RPMI8226 (cell line): ENCODE measurements around the gene SH3D19.

ENCODE experiments used
- DNase-seq: peaks from one replicate; pipeline ENCODE4 v3.0.0-alpha.2; 2015

The SH3D19 gene

DNA sequence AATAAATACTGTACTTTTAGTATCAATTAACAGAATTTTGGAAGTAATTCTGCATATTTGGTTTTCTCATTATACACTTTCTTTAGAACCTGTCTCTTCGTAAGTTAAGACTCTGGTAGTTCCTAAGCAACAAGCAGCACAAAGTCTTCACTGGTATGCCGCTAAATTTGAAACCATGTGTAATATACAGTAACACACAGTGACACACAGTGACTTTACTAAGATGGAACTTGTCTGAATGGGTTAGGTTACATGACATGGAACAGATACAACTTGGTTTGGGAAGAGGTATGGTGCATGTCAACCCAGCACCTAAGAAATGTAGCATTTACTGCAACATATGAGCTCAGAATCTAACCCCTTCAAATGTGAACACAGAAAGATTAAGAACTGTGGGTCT, 132.0 kb downstream of the SH3D19 start:
- DNase-seq = no peak

DNA sequence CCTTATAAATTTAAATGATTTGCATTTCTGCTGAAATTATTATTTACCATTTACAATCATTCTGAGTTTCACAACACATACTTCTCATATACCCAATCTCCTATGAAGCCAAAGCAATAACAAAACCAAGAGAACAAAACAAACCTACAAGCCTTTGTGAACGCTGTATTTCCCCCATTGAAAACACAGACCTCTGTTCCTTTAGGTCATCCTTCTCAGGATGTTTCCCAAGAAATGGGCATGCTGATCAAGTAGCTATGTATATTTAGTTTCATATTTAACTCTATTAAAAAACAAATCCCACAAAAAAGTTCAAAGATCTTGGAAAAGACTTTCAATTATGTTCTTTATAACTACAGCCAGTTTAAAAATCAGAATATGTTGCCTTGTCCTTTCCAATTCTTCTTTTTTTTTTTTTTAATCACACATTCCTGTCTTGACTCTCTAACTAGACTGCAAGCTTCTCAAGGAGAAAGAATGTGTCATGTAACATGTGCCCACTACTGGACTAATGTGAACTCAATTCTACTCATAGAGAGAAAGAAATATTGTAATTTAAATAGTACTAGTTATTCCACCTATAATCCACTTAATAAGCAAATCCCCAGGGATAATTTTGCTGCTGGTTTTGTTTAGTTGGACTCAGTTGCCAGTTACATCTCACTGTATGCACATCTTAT, 132.7 kb downstream of the SH3D19 start:
- no peak for DNase-seq

DNA sequence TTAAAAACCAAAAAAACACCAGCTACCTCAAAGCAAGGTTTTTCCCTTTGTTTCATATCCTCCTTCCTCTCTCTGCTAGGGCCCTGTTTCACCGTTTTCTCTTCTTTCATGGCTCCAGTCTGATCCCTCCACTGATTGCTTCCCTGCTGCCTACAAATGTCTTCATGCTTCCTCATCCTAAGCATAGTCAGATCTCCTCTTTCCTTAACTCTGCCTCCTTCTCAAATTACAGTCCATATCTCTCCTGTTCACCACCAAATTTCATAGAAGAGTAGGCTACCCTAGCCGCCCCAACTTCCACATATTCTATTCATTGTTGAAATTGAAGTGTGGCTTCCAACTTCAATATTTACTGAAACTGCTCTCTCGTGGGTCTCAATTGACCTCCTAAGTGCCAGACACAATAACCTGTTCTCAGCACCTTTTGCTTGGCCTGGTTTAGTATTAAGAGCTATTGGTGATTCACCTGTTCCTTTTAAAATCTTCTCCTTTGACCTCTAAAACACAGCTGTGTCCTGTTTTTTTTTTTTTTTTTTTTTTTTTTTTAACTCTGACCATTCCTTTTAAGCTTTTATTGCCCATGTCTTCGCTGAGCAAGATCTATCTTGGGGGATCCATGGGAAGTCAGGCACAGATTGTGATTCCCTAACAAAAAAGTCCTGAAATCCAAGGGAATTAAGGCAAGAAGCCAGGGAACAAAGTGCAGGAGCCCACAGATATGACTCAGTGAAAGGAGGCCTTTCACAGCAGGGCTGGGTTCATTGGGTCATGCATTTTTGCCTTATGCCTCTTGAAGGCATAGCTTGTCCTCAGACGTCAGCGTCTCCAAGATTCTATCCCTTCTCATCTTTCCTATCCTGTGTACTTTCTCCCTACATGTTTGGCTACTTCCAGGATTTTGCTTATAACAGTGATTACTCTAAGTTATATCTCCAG, 140.6 kb downstream of the SH3D19 start:
- DNase-seq = no peak

DNA sequence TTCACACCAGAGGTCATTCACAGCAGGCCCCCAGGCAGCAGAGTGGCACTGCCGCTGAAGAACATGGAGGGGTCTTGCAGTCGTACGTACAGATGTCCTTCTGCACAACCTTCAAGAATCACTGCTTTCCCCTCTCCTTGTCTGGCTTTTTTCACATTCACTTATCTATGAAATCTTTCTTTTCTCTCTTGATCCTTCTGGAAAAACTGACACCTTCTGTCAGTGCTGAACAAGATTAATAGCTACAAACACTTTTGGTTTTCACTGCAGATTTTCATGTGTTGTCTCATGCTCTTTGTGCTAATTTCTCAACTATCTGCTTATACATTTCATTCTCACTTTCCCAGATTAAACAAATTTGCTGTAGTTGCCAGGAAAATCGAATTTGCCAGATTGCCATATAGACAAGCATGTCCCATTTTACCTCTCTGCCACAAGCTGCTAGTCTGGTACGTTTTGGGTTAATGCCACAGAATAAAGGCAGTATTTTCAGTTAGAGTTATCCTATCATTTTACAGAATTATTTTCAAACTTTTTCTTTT, 142.9 kb downstream of the SH3D19 start:
- DNase-seq = no peak

DNA sequence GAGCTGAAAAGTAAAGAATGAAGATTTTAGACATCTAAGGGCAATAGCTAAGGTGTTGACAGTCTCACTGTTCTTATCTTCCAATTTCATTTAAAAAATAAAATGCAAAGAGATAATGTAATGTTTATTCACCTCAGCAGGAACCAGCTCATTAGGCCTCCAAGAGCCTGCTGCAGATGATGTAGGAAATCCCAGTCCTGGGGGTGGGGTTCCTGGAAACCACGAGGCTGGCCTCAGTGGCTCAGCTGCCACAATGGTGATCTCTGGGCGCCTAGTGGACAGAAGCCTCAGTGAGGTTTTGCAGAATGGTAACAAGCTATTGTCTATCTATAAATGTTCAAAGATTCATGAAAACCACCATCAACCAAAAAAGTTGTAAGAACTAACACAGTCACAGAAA, 148.7 kb downstream of the SH3D19 start:
- DNase-seq = no peak

DNA sequence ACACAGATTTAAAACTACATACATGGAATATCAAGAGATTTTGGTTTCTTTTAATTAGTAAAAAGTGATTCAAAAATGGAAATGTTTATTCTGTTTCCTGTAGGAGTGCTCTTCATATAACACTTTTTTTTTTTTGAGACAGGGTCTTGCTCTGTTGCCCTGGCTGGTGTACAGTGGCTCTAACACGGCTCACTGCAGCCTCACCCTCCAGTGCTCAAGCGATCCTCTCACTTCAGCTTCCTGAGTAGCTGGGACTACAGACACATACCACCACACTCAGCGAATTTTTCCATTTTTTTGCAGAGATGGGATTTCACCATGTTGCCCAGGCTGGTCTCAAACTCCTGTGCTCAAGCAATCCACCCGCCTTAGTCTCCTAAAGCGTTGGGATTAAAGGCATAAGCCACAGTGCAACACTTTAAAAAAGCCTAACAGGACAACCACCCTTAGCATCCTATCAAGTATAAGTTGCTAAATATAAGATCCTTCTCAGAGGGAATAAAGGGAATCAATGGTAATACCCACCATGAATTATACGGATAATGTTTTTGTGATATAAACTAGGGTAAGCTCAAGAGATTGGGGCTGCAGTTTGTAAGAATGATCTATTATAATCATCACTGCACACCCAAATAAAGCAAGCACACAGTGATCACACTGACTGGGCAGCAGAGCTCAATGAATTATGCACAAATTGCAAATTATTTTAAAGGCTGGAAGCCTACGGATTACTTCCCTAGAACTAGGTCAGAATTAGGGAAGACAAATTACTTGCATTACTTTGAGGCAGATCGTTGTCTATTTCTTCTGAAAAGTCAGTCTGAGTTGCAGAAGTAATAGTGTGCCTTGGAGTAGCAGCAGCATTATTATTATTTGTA, 149.4 kb downstream of the SH3D19 start:
- no peak for DNase-seq

DNA sequence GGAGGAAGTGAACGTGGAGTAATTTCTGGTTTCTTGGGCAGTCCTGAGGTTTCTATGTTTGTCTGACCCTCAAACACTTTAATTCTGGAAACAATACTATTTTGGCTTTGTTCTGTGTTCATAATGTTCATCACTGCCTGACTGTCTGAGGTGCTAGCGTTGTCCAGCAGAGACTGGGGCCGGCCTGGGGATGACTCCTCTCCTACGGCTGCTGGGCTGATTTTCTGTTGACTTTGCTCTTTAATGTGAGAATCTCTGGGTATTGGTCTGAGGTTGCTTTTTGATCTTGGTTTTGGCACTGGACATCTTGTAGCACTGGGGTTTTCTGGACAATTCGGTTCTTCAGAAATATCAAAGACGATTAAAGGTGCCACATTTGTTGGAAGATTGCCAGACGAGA, 150.2 kb downstream of the SH3D19 start:
- peak; percentile 30 for DNase-seq

DNA sequence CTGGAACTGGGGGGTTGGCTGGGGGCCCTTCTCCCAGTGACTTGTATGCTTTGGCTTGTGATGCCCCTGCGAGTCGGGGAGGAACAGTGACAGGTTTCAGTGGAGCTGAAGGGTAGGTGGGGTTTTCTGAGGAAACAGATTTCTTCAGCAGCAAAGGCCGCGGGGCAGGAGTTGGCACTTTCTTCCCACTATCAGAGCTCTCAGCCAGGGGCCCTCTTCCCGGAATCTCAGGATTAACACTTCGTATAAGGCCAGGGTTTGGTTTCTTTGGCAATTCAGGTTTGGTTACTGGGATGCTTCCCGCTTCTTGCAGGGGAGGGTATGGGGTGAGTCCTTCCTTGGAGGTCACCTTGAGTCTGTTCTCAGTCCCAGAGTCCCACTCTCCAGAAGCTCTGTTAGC, 150.6 kb downstream of the SH3D19 start:
- no peak for DNase-seq

DNA sequence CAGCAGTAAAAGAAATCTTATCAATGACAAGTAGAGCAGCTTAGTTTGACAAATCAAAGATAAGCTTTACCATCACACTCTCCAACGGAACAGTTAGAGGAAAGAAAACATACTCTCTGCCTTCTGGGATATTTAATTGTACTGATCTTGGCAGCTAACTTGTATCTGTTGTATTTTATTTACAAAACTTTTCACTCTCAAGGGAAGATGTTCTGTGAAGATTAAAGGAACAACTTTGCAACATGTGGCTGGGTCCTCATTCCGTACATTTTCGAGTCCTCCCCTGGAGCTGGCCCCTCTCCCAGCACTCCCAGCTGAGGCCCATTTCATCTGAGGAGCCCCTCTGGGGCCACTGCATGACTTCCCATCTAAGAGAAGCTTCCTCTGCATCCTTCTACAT, 151.5 kb downstream of the SH3D19 start:
- no peak for DNase-seq

DNA sequence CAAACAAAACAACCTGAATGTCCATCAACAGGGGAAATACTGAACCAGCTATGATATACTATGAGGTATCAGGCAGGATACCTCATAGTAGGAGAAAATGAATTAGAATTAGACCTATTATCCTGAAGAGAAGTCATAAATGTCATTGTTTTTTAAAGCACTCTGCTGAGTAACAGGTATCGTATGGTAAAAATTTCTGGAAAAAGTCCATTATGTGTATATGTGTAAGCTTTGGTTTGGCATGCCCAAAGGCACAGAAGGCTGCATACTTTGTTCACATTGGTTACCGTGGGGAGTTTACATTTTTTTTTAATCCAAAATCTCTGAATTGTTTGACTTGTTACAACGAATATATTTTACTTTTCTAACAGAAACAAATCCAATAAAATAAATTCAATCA, 155.5 kb downstream of the SH3D19 start:
- DNase-seq = no peak

DNA sequence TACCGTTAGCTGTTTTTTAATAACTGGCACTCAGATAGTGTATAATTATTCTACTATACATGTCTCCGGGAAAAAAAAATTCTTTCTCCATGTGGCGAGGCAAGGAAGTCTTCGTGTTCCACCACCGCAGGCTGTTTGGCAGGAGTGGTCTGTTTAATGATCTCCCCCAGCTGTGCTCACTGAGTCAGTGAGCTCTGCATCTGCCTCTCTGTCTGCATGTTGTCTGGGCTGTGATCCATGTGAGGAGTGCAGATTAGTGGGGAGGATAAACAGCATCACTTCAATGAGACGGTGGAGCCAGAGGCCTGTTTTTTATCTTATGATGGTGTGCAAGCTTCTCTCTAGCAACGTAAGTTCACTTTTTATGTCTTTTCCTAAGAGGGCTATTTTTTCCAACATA, 156.2 kb downstream of the SH3D19 start:
- no peak for DNase-seq

DNA sequence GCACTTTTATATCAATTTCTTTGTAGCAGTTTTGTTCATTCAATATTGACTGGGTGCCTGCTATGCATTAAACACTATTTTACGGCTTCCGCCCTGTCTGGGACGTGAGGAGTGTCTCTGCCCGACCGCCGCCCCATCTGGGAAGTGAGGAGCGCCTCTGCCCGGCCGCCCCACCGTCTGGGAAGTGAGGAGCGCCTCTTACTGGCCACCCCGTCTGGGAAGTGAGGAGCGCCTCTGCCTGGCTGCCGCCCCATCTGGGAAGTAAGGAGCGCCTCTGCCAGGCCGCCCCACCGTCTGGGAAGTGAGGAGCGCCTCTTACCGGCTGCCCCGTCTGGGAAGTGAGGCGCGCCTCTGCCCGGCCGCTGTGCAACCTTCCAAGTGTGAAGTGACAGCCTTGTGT, 157.8 kb downstream of the SH3D19 start:
- no peak for DNase-seq

DNA sequence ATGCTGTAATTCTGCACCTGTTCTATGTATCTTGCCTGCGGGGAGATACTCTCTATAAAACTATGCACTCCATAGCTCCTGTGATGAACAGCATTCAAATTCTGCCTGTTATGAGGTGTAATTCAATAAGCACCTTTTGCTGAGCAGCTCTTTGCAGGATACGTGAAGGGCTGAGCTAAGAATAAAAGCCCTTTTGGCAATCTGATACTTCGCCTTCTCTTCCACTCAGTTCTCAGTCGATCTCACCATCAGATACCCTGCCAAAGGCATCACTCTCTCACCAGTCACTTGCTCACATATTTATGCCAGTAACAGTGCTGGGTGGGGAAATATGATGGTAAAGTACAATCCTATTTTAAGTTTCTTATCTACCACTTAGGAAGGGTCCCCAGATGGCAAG, 158.8 kb downstream of the SH3D19 start:
- DNase-seq = no peak

DNA sequence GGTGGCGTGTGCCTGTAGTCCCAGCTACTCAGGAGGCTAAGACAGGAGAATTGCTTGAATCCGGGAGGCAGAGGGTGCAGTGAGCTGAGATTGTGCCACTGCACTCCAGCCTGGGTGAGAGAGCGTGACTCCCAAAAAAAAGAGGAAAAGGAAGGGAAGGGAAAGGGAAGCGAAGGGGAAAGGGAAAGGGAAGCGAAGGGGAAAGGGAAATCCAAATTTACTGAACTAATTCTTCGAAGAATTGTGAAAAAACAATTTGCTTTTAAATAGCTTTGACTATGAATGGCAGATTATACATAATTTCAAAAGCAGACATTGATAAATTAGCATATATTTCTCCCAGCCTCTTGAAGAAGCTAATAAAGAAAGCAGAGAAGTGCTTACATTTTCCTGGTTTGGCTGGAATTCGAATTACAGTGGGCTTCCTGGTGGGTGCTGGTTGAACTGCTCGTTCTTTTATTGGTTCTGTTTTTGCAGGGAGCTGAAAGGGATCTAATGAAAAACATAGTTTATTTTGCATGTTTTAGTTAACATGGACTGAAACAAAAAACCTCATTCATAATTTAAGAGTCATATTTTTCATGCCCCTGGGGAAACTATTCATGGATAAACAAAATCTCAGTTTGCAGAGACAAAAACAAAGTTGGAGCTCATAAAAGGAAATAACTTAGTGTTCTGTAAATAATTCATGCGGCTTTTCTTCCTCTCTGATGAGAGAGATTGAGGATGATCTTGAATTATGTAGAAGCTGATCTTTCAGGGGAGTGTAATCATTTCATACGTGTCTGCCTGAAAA, 160.0 kb downstream of the SH3D19 start:
- no peak for DNase-seq

DNA sequence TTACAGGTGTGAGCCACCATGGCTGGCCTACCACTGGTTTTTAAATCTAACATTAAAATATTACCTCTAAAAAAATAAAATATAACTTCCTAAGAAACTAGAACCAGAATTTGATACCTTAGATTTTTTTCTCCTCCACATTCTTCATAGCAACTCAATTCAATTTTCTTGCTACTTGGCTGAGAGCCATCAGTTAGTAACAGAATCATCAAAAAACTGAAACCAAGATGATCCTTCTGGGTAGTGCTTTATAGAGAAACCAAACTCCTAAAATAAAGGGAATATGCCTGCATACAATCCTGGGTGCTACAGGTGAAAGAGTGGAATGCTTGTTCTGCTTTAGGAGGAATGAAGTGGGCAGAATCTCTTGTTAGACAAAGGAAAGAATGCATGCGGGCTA, 161.6 kb downstream of the SH3D19 start:
- DNase-seq = no peak

DNA sequence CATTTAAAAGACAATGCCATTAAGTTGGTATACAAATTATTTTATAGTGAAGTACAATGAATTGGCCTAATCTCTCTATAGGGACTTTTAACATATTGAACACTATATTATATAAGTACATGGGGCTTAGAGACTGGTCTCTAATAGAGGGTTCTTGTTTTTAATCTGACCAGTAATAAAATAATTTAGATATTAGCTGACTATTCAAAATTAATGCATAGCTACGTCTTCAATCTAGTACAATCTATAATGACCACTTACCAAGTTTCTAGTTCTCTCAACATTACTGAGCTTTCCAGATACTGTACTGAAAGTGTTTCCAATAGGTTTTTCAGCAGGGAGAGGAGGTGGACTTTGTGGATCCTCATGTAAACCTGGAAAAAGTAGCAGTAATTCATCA, 166.4 kb downstream of the SH3D19 start:
- no peak for DNase-seq

DNA sequence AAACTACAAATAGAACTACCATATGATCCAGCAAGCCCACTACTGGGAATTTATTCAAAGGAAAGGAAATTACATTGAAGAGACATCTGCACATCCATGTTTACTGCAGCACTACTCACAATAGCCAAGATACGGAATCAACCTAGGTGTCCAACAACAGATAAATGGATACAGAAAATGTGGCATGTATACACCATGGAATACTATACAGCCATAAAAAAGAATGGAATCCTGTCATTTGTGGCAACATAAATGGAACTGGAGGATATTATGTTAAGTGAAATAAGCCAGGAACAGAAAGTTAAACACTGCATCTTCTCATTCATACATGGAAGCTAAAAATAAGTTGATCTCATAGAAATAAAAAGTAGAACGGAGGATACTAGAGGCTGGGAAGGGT, 167.9 kb downstream of the SH3D19 start:
- no peak for DNase-seq

DNA sequence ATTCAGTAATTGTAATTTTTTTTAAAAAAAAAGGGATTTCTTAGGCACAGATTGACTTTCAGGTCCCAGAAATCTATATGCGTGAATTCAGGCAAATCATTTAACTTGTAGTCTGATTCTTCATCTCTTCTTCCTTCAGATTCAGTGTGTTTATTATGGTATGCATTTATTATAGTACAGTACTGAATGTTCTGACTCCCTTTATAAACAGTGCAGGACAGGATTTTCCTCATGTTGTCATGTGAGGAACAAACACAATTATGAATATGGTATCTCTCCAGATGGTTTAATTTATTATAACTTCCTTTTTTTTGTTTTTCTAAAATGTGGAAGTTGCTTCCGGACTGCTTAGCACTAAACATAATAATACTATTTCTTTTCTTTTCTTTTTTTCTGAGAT, 171.8 kb downstream of the SH3D19 start:
- DNase-seq = no peak

DNA sequence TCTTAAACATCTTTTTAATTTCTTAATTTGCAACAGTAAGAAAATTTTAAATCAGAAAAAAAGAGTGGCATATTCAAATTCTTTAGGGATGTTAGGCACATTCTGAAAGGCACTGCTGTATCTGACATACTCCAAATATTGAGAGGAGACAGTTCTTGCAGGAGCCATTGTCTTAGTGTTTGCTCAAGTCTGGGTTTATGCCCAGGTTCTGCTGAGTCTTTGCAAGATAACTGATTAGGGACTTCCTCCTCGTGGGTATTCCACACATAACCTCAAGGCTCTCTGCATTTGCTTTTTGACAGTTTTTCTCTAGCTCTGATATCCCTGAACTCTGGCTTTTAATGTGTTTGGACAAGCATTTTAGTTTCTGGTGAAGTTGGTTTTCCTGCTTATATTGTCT, 173.4 kb downstream of the SH3D19 start:
- no peak for DNase-seq

DNA sequence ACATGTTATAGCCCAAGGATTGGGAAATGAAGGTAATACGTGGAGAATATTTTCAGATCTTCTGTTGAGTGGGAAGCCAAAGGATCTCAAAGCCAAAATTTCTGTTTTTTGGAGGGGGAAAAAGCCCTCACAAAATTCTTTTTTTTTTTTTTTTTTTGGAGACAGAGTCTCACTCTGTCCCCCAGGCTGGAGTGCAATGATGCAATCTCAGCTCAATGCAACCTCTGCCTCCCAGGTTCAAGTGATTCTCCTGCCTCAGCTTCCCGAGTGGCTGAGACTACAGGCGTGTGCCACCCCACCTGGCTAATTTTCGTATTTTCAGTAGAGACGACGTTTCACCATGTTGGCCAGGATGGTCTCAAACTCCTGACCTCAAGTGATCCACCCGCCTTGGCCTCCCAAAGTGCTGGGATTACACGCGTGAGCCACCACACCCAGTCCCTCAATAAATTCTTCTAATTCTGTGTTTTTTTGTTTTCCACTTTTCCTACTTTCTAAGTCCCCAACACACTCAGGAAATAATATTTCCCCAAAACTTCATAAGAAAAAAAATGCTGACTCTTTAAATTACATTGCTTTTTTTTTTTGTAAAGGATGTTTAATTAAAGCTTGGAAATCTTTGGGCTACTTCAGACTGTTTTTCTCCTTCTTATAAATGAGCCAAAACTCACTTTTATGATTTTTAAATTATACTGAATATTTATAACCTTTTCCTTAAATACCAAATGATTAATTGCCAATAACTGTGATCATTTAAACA, 174.4 kb downstream of the SH3D19 start:
- DNase-seq = no peak

DNA sequence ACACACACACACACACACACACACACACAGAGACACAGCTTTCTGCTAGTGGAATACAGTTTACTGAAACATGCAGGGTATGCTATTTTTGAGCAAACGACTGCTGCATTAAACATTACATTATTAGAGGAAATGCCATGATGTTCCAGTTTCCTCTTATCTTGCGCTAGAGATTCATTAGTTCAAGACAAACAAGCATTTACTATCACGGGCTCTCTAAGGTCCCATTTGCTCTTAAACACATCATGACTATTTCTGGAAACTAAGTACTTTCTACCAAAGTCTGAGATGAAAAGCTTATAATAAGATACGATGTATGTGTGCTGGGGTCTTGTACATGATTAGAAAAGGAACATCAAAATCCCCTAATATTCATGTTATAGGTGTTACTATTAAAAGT, 177.1 kb downstream of the SH3D19 start:
- no peak for DNase-seq

DNA sequence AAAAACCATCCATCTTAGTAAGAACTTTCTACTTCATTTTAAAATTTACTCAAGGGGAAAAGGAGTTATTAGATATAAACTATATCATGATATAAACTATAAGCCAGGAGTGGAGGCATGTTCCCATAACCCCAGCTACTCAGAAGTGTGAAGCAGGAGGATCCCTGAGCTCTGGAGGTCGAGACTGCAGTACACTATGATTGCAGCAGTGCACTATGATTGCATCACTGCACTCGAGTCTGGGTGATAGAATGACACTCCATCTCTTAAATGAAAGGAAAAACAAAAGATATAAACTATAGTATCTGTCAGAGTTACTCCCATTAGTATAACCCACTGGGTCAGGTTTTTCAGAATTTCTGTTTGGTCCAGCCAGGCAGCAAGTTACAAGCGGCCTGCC, 178.4 kb downstream of the SH3D19 start:
- no peak for DNase-seq
